GM21529 (cell line): ENCODE results near the gene GPR78.
"Not testable (repeated sequence)": the region's sequence is repeated elsewhere in the genome, so short reads cannot be mapped to it uniquely, and the experiment has no call there.

ENCODE experiments used
- ATAC-seq: cut with Tn5 transposase; IDR thresholded peaks from one replicate; pipeline ENCODE4 v1.9.1; 2021; ENCODE audit not compliant: unreplicated experiment

Gene GPR78

GRCh38 chr4:8614365-8615193 is 34.4 kb downstream of the GPR78 start:
- ATAC-seq = no peak

GRCh38 chr4:8615366-8615765 is 35.2 kb downstream of the GPR78 start:
- ATAC-seq = no peak

- ATAC-seq = no peak
Measured at GRCh38 chr4:8615921-8616787, 36.0 kb downstream of the GPR78 start.

GRCh38 chr4:8616831-8617230 is 36.6 kb downstream of the GPR78 start:
- no peak for ATAC-seq

- ATAC-seq = no peak
Measured at GRCh38 chr4:8617486-8618040, 37.4 kb downstream of the GPR78 start.

GRCh38 chr4:8618421-8618820 is 38.2 kb downstream of the GPR78 start:
- ATAC-seq = no peak

- no peak for ATAC-seq
Measured at GRCh38 chr4:8618961-8619720, 38.9 kb downstream of the GPR78 start.

- not testable (repeated sequence) for ATAC-seq
Measured at GRCh38 chr4:8621135-8621534, 40.9 kb downstream of the GPR78 start.

GRCh38 chr4:8624601-8625272 is 44.5 kb downstream of the GPR78 start:
- ATAC-seq = not testable (repeated sequence)

- ATAC-seq = not testable (repeated sequence)
Measured at GRCh38 chr4:8630240-8630905, 50.2 kb downstream of the GPR78 start.

GRCh38 chr4:8631896-8632295 is 51.7 kb downstream of the GPR78 start:
- not testable (repeated sequence) for ATAC-seq

GRCh38 chr4:8634773-8635172 is 54.6 kb downstream of the GPR78 start:
- ATAC-seq = not testable (repeated sequence)

GRCh38 chr4:8635897-8636554 is 55.8 kb downstream of the GPR78 start:
- ATAC-seq = not testable (repeated sequence)
